Spinal cord (tissue), 10 donors: Measurements from ENCODE around the gene SLC14A1. TPM values are rescaled to one million over a fixed set of nuclear protein-coding genes. Genes with fewer than 3 reads are reported as not detected.

Experiments
- DNase-seq, 6 donors: peaks; one replicate each; pipeline versions ENCODE4 v3.0.0 to v3.0.0-alpha.2; 2013 to 2015; ENCODE audit warnings: low spot score in 6 of 6, low read depth in 4 of 6
- H3K27ac ChIP-seq: one replicate; pipeline ENCODE4 v1.5.1; 2013; ENCODE audit warnings: low read depth, low read length, control low read depth
- H3K27me3 ChIP-seq: one replicate; pipeline ENCODE4 v1.6.1; 2013; ENCODE audit warnings: low read length; ENCODE audit not compliant: control insufficient read depth, insufficient read depth
- H3K36me3 ChIP-seq: one replicate; pipeline ENCODE4 v1.6.1; 2013; ENCODE audit warnings: low read length; ENCODE audit not compliant: control insufficient read depth, insufficient read depth
- H3K4me1 ChIP-seq: one replicate; pipeline ENCODE4 v1.6.1; 2013; ENCODE audit warnings: low read length; ENCODE audit not compliant: control insufficient read depth, insufficient read depth
- H3K4me3 ChIP-seq: one replicate; pipeline ENCODE4 v1.5.1; 2013; ENCODE audit warnings: low read depth, low read length, control low read depth
- H3K9me3 ChIP-seq: one replicate; pipeline ENCODE4 v1.6.1; 2013; ENCODE audit warnings: low read length; ENCODE audit not compliant: control insufficient read depth, insufficient read depth
- WGBS: methylation state at CpG from one replicate; pipeline ENCODE4 v1.1.5; 2013; ENCODE audit warnings: missing lambda C conversion rate; ENCODE audit not compliant: insufficient coverage; 5-methylcytosine and 5-hydroxymethylcytosine counted together
- polyA plus RNA-seq, 2 donors: library from polyadenylated mRNA; unstranded; fragments of 120-200 nt; gene quantifications; one replicate each; pipeline ENCODE4 v1.2.1, GENCODE V29; 2013; ENCODE audit not compliant: insufficient read length in 2 of 2
- total RNA-seq, 2 donors: library from RNA; depleted of rRNA in 1 of 2; stranded (reverse); fragments of 120-200 nt in 1 of 2; fragments of >200 nt in 1 of 2; gene quantifications; one replicate each; pipeline versions ENCODE4 v1.2.3 to v1.2.4, GENCODE V29; 2013 to 2014
- donor health status: healthy.

SLC14A1 gene
- total and polyA plus RNA-seq, 4 donors: 1.1 to 19.4 (median 1.6) TPM

DNA sequence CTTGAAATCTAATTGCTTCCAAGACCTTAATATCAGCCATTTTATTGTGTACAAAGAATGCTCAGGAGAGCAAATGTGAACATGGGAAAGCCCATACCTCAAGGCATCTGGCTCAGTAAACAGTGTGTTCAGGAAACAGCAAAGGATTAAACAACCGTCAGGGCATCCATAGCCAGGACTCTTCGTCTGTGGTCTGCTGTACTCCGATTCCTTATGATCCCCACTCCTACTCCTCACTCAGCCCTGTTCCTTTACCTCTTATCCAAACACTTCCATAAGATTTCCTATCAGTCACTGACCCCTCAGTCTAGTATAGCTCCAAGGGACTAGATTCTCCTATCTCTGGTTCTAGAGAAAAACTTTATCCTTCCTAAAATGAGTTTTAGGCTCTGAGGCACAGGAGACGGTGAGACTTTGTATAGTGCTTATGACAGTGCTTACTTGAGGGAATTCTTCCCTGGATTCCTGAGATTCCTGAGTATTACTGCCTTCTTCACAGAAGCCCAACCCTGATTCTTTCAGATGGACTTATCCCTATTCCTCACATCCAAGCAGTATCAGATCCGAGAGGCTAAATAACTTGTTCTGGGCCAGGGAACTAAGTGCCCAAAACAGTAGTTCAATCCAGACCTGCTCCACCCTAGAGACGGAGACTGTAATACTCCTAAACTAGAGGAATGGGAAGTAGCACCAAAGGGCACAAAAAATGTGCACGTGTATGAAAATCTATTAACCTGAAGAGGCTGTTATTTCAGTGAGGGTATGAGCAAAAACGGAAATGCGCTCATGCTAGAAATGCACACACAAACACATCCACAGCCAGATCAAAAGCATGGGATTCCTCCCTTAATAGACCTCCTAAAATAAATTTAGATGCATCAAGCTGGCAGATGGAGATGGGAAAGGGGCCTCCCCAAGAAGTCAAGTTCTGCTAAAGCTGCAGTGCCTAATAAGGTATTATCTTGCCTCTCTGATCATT lies 59.4 kb downstream of the SLC14A1 start:
- Histone ChIP-seq H3K27ac (no peak overlapping the region), H3K36me3 (no peaks in the 10 kb centered on the region), H3K4me3 (no peak overlapping the region), H3K9me3 (no peaks in the 10 kb centered on the region), H3K27me3 (no peaks in the 10 kb centered on the region), H3K4me1 (peaks cover 3% of the 10 kb centered on the region)
- WGBS: 98% methylated on average over 4 of the region's 9 CpGs
- DNase-seq: no peak

DNA sequence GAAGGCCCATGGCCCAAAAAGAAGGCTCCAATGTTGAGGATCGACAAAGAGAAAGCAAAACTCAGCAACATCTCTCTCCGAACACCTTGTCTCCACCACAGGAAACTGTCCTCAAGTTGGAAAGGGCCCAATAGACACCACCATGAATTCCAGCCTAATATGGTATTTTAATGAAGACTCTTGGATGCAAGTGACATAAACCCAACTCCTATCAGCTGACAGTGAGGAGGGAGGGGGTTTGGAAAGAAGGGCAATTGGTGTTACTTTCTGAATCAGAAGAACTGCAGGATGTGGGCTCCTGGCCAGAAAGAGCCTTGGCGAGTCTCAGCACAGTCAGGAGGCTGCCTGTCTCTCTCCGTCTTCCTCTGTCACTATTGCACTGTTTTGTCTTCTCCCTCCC lies 61.2 kb downstream of the SLC14A1 start:
- 50% methylated on average over 2 of the region's 4 CpGs for WGBS
- Histone ChIP-seq H3K4me3 (no peak overlapping the region), H3K36me3 (no peaks in the 10 kb centered on the region), H3K27me3 (no peaks in the 10 kb centered on the region), H3K4me1 (peaks cover 3% of the 10 kb centered on the region), H3K27ac (no peak overlapping the region), H3K9me3 (no peaks in the 10 kb centered on the region)
- DNase-seq: peak in 1 of 6 donors; percentile 23

- Histone ChIP-seq H3K4me3 (no peak overlapping the region), H3K9me3 (no peaks in the 10 kb centered on the region), H3K36me3 (no peaks in the 10 kb centered on the region), H3K27ac (no peak overlapping the region), H3K27me3 (no peaks in the 10 kb centered on the region), H3K4me1 (peaks cover 3% of the 10 kb centered on the region)
- no CpG with 5 or more reads among the region's 3 CpGs for WGBS
- no peak for DNase-seq
Observed at GRCh38 chr18:45786941-45787340, 63.0 kb downstream of the SLC14A1 start.

- no peak for DNase-seq
- peaks cover 3% of the 10 kb centered on the region for H3K4me1 ChIP-seq
- no peak overlapping the region for H3K4me3 ChIP-seq
- H3K36me3 ChIP-seq: no peaks in the 10 kb centered on the region
- H3K9me3 ChIP-seq: no peaks in the 10 kb centered on the region
- H3K27ac ChIP-seq: no peak overlapping the region
- no peaks in the 10 kb centered on the region for H3K27me3 ChIP-seq
- no CpG with 5 or more reads among the region's 1 CpG for WGBS
Observed at GRCh38 chr18:45787346-45787745, 63.4 kb downstream of the SLC14A1 start.

DNA sequence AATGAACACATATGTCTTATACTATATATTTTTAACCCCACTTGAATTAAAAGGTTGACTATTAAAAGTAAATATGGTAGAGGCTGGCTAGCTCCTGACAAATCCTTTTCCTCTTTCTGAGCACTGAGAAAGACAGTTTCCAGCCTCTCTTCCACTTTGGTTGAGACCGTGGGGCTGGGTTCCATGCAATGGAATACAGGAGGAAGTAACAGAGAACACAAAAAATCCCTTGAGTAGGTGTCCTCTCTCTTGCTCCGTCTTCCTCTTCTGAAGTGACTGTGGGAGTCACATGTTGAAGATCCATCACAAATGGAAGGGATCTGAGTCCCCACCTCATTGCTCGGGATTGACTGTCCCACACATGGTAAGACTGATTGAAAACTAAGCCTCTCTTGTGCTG lies 64.9 kb downstream of the SLC14A1 start:
- no peaks in the 10 kb centered on the region for H3K27me3 ChIP-seq
- no peaks in the 10 kb centered on the region for H3K36me3 ChIP-seq
- H3K27ac ChIP-seq: no peak overlapping the region
- 80% methylated on average over 1 of the region's 3 CpGs for WGBS
- H3K9me3 ChIP-seq: no peaks in the 10 kb centered on the region
- H3K4me1 ChIP-seq: peaks cover 3% of the 10 kb centered on the region
- no peak for DNase-seq
- H3K4me3 ChIP-seq: no peak overlapping the region

DNA sequence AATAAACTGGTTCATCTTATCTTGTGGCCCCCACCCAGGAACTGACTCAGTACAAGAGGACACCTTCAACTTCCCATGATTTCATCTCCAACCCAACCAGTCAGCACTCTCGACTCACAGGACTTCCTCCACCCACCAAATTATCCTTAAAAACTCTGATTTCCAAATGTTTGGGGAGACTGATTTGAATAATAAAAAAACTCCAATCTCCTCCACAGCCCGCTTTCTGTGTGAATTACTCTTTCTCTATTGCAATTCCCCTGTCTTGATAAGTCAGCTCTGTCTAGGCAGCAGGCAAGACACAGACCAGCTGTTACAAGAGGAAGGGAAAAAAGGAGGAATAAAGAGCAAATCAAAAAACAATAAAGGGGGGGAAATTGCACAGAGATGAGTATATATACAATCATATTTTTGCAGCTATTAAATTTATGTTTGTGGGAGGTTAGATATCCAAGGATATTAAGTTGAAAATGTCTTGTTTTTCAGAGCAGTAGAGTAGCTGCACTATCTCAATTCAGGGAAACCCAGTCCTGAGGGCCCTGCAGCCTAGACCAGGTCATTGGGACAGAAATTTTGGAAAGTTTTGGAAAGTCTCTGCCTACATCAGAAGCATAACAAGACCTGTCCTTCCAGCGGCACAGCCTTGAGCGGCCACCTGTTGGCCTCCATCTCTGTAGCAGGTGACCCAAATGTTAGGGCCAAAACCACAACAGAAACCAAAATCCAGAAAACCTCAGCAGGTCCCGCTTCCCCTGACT lies 68.7 kb downstream of the SLC14A1 start:
- 90% methylated on average over 3 of the region's 5 CpGs for WGBS
- H3K9me3 ChIP-seq: no peaks in the 10 kb centered on the region
- no peaks in the 10 kb centered on the region for H3K27me3 ChIP-seq
- no peak overlapping the region for H3K27ac ChIP-seq
- no peaks in the 10 kb centered on the region for H3K36me3 ChIP-seq
- no peaks in the 10 kb centered on the region for H3K4me1 ChIP-seq
- DNase-seq: no peak
- no peak overlapping the region for H3K4me3 ChIP-seq

- no peak overlapping the region for H3K27ac ChIP-seq
- H3K36me3 ChIP-seq: no peaks in the 10 kb centered on the region
- DNase-seq: no peak
- no peaks in the 10 kb centered on the region for H3K4me1 ChIP-seq
- H3K4me3 ChIP-seq: no peak overlapping the region
- no peaks in the 10 kb centered on the region for H3K9me3 ChIP-seq
- H3K27me3 ChIP-seq: no peaks in the 10 kb centered on the region
- WGBS: 60% methylated on average over 3 of the region's 4 CpGs
Observed at GRCh38 chr18:45793264-45793965, 69.4 kb downstream of the SLC14A1 start.

DNA sequence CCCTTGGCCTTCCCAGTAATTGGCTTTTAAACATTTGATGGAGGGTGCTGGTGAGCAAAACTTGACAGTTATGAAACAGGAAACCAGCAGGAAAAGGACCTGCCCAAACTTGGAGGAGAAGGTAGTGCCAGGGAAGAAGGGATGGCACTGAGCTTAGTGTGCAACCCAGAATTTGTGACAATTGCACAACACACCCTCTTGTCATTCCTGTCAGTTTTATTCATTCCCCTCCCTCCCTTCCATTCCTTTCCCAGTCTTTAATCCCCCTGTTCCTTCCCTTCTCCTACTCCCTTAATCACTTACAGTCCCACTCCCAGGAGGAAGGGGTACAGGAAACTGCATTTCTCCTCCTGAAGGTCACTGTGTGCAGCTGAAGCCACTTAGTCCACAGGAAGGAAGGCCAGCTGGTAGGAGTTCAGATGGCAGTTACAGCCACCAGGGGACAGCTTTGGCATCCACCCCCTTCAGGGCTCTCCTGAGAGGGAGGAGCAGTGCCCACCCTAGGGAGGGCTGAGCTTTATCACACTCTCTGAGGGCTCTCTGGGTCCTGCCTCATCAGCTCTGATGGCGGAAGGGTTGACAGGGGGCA lies 77.5 kb downstream of the SLC14A1 start:
- WGBS: no CpG with 5 or more reads among the region's 1 CpG
- no peaks in the 10 kb centered on the region for H3K36me3 ChIP-seq
- no peaks in the 10 kb centered on the region for H3K9me3 ChIP-seq
- no peak overlapping the region for H3K27ac ChIP-seq
- H3K27me3 ChIP-seq: no peaks in the 10 kb centered on the region
- no peak overlapping the region for H3K4me3 ChIP-seq
- no peaks in the 10 kb centered on the region for H3K4me1 ChIP-seq
- DNase-seq: no peak
